Liver (tissue), 9 donors: Measurements from ENCODE around the gene SCARB1. TPM values are rescaled to one million over a fixed set of nuclear protein-coding genes. Genes with fewer than 3 reads are reported as not detected.

Experiments used
- DNase-seq: peaks from one replicate; pipeline ENCODE4 v3.0.0-alpha.2; 2017; ENCODE audit warnings: low spot score
- H3K27ac ChIP-seq, 2 donors: one replicate each; pipeline ENCODE4 v1.7.0; 2013; ENCODE audit warnings: inconsistent platforms in 2 of 2, low read length in 2 of 2, control low read depth in 1 of 2, low read depth in 1 of 2, mild to moderate bottlenecking in 1 of 2
- H3K27me3 ChIP-seq, 4 donors: one replicate each; pipeline versions ENCODE4 v1.6.1 to v1.7.0; 2013; ENCODE audit warnings: low read length in 3 of 4, inconsistent platforms in 1 of 4, mild to moderate bottlenecking in 1 of 4, moderate library complexity in 1 of 4; ENCODE audit not compliant: control insufficient read depth in 4 of 4, insufficient read depth in 4 of 4
- H3K36me3 ChIP-seq, 4 donors: one replicate each; pipeline versions ENCODE4 v1.6.1 to v1.7.0; 2013; ENCODE audit warnings: low read length in 3 of 4, mild to moderate bottlenecking in 3 of 4, low read depth in 1 of 4, moderate library complexity in 1 of 4; ENCODE audit not compliant: control insufficient read depth in 4 of 4, insufficient read depth in 3 of 4
- H3K4me1 ChIP-seq, 4 donors: one replicate each; pipeline versions ENCODE4 v1.6.1 to v1.7.0; 2013; ENCODE audit warnings: low read length in 3 of 4, mild to moderate bottlenecking in 3 of 4, moderate library complexity in 1 of 4; ENCODE audit not compliant: control insufficient read depth in 4 of 4, insufficient read depth in 4 of 4
- H3K4me3 ChIP-seq, 3 donors: one replicate each; pipeline versions ENCODE4 v1.6.1 to v1.7.0; 2013; ENCODE audit warnings: low read length in 3 of 3, control low read depth in 1 of 3, low read depth in 1 of 3, mild to moderate bottlenecking in 1 of 3
- H3K9ac ChIP-seq, 2 donors: one replicate each; pipeline ENCODE4 v1.7.0; 2013; ENCODE audit warnings: low read length in 2 of 2, mild to moderate bottlenecking in 2 of 2, moderate library complexity in 2 of 2, control low read depth in 1 of 2, low read depth in 1 of 2
- H3K9me3 ChIP-seq, 4 donors: one replicate each; pipeline versions ENCODE4 v1.6.1 to v1.7.0; 2013; ENCODE audit warnings: low read length in 3 of 4; ENCODE audit not compliant: control insufficient read depth in 4 of 4
- FOXA2 ChIP-seq: IDR thresholded peaks from 2 replicates; pipeline ENCODE4 v1.6.1; 2016; ENCODE audit warnings: antibody characterized with exemption
- GABPA ChIP-seq, 2 donors: IDR thresholded peaks in 1 of 2; conservative IDR thresholded peaks in 1 of 2; 2 replicates each; pipeline ENCODE4 v1.6.1; 2016; ENCODE audit warnings: antibody characterized with exemption in 2 of 2, mild to moderate bottlenecking in 1 of 2, moderate library complexity in 1 of 2
- HNF4A ChIP-seq, 2 donors: conservative IDR thresholded peaks; 2 replicates each; pipeline ENCODE4 v1.6.1; 2016; ENCODE audit warnings: antibody characterized with exemption in 2 of 2, mild to moderate bottlenecking in 2 of 2
- HNF4G ChIP-seq: IDR thresholded peaks from 2 replicates; pipeline ENCODE4 v1.6.1; 2016; ENCODE audit warnings: antibody characterized with exemption
- JUND ChIP-seq, 2 donors: IDR thresholded peaks; 2 replicates each; pipeline ENCODE4 v1.6.1; 2016; ENCODE audit warnings: antibody characterized with exemption in 2 of 2
- RAD21 ChIP-seq, 2 donors: IDR thresholded peaks; 2 replicates each; pipeline ENCODE4 v1.6.1; 2016; ENCODE audit warnings: antibody characterized with exemption in 2 of 2, mild to moderate bottlenecking in 2 of 2
- RXRA ChIP-seq, 2 donors: IDR thresholded peaks; 2 replicates each; pipeline ENCODE4 v1.6.1; 2017 to 2018; ENCODE audit warnings: antibody characterized with exemption in 2 of 2, mild to moderate bottlenecking in 1 of 2
- YY1 ChIP-seq: IDR thresholded peaks from 2 replicates; pipeline ENCODE4 v1.6.1; 2016; ENCODE audit warnings: antibody characterized with exemption, mild to moderate bottlenecking
- WGBS: extraction: QIAGEN DNeasy Blood & Tissue Kit; methylation state at CpG from one replicate; pipeline ENCODE4 v1.1.7; 2013; 5-methylcytosine and 5-hydroxymethylcytosine counted together
- polyA plus RNA-seq, 2 donors: library from polyadenylated mRNA; stranded (reverse) in 1 of 2; unstranded in 1 of 2; fragments of 200-250 nt in 1 of 2; fragments of >200 nt in 1 of 2; fragmentation: Nextera tagmentation in 1 of 2; extraction: Ambion mirVana in 1 of 2; gene quantifications; one replicate each; pipeline versions ENCODE4 v1.2.1 to v1.2.3, GENCODE V29; 2013 to 2015
- total RNA-seq, 2 donors: library from RNA; depleted of rRNA; stranded (reverse); fragments of >200 nt; gene quantifications; one replicate each; pipeline ENCODE4 v1.2.3, GENCODE V29; 2014
- TF ChIP-seq, protein P1 (sequence below): fragments of 150-350 bp; IDR thresholded peaks from 2 replicates; pipeline ENCODE4 v1.5.1; 2017; ENCODE audit warnings: improper control_type of control experiment, low read depth, low read length; ENCODE audit not compliant: missing input control
- TF ChIP-seq, protein P2 (sequence below): IDR thresholded peaks from 2 replicates; pipeline ENCODE4 v1.6.1; 2016; ENCODE audit warnings: antibody characterized with exemption
- TF ChIP-seq, protein P3 (sequence below): IDR thresholded peaks from 2 replicates; pipeline ENCODE4 v1.6.1; 2016; ENCODE audit warnings: antibody characterized with exemption
- donor health status: healthy.
- donor health status: healthy.
- donor health status: healthy.
- donor health status: healthy.
- donor health status: healthy.

SCARB1 gene
- total and polyA plus RNA-seq, 4 donors = 85.3 to 289 (median 141) TPM

DNA sequence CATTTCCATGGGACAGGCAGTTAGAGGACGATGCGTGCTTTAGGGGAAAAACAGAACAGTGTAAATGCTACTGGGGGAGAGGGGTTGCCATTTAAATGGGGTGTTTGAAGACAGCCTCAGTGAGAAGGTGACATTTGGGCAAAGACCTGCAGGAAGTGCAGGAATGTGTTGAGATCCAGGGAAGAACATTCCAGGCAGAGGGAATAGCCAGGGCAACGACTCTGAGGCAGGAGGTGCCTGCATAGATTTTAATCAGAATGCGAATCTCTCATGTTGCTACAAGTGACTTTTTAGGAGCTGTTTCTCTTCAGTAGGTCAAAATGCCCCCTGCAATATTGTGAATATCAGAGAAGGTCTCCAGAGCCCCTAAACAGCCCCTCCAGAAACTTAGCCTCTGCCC lies 7.6 kb upstream of the SCARB1 start:
- H3K36me3 ChIP-seq = no peaks in the 10 kb centered on the region
- no peaks in the 10 kb centered on the region for H3K27me3 ChIP-seq
- H3K9me3 ChIP-seq = no peaks in the 10 kb centered on the region
- H3K4me1 ChIP-seq = peaks cover 6 to 42% (median 33%) of the 10 kb centered on the region in 4 donors
- TF ChIP-seq GABPA (IDR thresholded peaks at IDR 0.05 in 1 of 2, conservative IDR thresholded peaks at IDR 0.05 in 1 of 2) (no peak), JUND (IDR thresholded peaks at IDR 0.05) (no peak), YY1 (no peak), HNF4A (conservative IDR thresholded peaks at IDR 0.05) (peak in 1 of 2 donors; percentile 46)
- no peak overlapping the region for H3K9ac ChIP-seq
- WGBS = 89% methylated on average over 4 of the region's 4 CpGs
- peak overlapping the region in 1 of 2 donors; percentile 55 for H3K27ac ChIP-seq
- DNase-seq = no peak
- no peak overlapping the region for H3K4me3 ChIP-seq

DNA sequence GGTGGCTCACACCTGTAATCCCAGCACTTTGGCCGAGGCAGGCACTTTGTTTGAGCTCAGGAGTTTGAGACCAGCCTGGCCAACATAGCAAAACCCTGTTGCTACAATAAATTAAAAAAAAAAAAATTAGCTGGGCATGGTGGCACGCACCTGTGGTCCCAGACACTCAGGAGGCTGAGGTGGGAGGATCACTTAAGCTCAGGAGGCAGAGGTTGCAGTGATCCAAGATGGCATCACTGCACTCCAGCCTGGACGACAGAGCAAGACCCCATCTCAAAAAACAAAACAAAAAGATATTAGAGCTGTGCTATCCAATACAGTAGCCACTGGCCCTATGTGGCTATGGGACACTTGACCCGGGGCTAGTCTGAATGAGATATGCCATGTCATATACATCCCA lies 6.9 kb upstream of the SCARB1 start:
- Histone ChIP-seq H3K27me3 (no peaks in the 10 kb centered on the region), H3K9me3 (no peaks in the 10 kb centered on the region), H3K4me3 (no peak overlapping the region), H3K36me3 (no peaks in the 10 kb centered on the region), H3K27ac (no peak overlapping the region), H3K4me1 (peaks cover 6 to 38% (median 29%) of the 10 kb centered on the region in 4 donors), H3K9ac (no peak overlapping the region)
- TF ChIP-seq RXRA (IDR thresholded peaks at IDR 0.05) (no peak), HNF4G (no peak), HNF4A (conservative IDR thresholded peaks at IDR 0.05) (no peak), FOXA2 (no peak), GABPA (IDR thresholded peaks at IDR 0.05 in 1 of 2, conservative IDR thresholded peaks at IDR 0.05 in 1 of 2) (no peak)
- TF ChIP-seq, protein P1, sequence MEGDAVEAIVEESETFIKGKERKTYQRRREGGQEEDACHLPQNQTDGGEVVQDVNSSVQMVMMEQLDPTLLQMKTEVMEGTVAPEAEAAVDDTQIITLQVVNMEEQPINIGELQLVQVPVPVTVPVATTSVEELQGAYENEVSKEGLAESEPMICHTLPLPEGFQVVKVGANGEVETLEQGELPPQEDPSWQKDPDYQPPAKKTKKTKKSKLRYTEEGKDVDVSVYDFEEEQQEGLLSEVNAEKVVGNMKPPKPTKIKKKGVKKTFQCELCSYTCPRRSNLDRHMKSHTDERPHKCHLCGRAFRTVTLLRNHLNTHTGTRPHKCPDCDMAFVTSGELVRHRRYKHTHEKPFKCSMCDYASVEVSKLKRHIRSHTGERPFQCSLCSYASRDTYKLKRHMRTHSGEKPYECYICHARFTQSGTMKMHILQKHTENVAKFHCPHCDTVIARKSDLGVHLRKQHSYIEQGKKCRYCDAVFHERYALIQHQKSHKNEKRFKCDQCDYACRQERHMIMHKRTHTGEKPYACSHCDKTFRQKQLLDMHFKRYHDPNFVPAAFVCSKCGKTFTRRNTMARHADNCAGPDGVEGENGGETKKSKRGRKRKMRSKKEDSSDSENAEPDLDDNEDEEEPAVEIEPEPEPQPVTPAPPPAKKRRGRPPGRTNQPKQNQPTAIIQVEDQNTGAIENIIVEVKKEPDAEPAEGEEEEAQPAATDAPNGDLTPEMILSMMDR = no peak
- TF ChIP-seq, protein P2, sequence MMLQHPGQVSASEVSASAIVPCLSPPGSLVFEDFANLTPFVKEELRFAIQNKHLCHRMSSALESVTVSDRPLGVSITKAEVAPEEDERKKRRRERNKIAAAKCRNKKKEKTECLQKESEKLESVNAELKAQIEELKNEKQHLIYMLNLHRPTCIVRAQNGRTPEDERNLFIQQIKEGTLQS = no peak
- TF ChIP-seq, protein P3, sequence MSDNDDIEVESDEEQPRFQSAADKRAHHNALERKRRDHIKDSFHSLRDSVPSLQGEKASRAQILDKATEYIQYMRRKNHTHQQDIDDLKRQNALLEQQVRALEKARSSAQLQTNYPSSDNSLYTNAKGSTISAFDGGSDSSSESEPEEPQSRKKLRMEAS = no peak
- no peak for DNase-seq
- 98% methylated on average over 4 of the region's 4 CpGs for WGBS

DNA sequence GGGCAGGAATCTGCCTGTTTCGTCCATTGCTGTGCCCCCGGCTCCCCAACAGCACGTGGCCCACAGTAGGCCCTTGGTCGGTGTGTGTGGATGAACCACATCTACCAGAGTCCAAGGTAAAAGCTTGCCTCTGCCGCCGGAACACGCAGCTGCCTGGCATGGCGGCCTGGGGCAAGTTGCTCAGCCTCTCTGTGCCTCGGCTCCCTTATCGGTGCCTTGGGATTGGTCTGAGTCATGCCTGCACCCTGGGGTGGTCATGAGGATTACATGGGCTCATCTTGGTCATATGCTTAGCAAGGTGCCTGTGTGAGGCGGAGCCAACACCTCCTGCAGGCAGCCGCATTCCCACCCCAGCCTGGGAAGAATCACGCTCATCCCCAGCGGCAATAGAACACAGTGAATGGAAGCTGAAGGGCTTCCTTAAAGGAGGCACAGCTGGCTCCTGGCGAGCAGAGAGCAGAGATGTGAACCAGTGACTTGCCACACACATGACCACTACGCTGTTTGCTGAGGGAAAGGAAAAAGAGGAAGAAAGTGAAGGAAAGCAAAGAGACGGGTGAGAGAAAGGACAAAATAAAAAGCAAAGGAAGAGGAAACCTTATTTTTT lies 5.5 kb upstream of the SCARB1 start:
- Histone ChIP-seq H3K36me3 (no peaks in the 10 kb centered on the region), H3K9me3 (no peaks in the 10 kb centered on the region), H3K4me1 (peaks cover 9 to 33% (median 23%) of the 10 kb centered on the region in 4 donors), H3K9ac (no peak overlapping the region), H3K27me3 (no peaks in the 10 kb centered on the region), H3K4me3 (no peak overlapping the region), H3K27ac (no peak overlapping the region)
- DNase-seq = peak; percentile 73
- 76% methylated on average over 17 of the region's 17 CpGs for WGBS
- no peak for TF ChIP-seq RAD21 (IDR thresholded peaks at IDR 0.05)
